Left ventricle myocardium superior (tissue), 1 donor: ENCODE measurements around the gene AJAP1. TPM values are rescaled to one million over a fixed set of nuclear protein-coding genes. Genes with fewer than 3 reads are reported as not detected.
A peak's percentile ranks its signal among the peaks of the same experiment; 100 is the strongest.

Experiments used
- ATAC-seq: fragments of 200-7000 bp; cut with Tn5 transposase; one replicate; pipeline ENCODE4 v1.9.1; 2020; ENCODE audit warnings: mild to moderate bottlenecking, moderate library complexity
- DNase-seq: peaks from one replicate; pipeline ENCODE4 v3.0.0-alpha.2; 2020
- intact Hi-C: fragments of 100-400 bp; cut with micrococcal nuclease; formaldehyde crosslinking; loops from one replicate; pipeline ENCODE4 v1.11.0; 2022
- total RNA-seq: library from RNA; stranded (reverse); fragmentation: NEBNext Ultra II Directional; extraction: Animal tissue kit (Norgen Biotek cat#: 25700); gene quantifications from one replicate; pipeline ENCODE4 v1.2.1, GENCODE V29; 2021
- donor health status: DM: no; HTN: yes; CAD: no; lungs with severe emphysema.

The AJAP1 gene
- total RNA-seq, 1 donor from 2014 or later: 0.05 TPM

DNA sequence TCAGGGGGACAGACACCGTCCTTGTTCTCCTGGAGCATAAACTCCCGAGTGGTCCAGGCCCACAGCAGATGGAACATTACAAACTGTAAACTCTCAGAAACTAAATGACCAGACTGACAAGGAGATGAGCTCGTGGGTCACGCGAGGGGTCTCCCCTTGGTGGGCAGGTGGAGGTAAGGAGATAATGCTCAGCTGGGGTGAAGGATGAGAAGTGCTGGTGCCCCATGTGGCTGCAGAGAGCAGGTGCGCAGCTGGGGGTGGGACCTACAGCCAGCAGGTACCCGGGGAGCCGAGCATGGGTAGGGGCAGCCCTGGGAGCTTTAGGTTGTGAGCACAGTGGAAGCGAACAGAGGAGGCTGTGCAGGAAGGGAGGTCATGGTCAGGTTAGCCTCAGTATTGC, 40.1 kb downstream of the AJAP1 start:
- DNase-seq (no peak), ATAC-seq (no peak)
- intact Hi-C loops: no loop called here

DNA sequence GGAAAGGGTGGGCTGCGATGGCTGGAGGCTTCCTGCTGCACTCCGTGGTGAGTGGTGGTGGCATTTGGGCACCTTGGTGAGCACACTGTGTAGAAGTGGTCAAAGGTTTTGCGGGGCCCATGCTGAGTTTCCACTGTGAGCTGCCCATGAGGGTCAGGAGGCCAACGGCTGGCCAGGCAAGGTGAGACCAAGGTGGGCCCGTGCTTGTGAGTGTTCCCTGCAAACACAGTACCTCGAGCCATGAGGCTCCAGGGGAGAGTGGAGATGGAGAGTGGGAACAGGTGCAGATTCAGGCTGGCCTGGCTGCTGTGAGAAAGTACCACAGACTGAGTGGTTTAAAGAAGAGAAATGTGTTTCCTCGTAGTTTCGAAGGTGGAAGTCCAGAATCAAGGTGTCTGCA, 40.8 kb downstream of the AJAP1 start:
- intact Hi-C loops: no loop called here
- DNase-seq (no peak), ATAC-seq (no peak)

DNA sequence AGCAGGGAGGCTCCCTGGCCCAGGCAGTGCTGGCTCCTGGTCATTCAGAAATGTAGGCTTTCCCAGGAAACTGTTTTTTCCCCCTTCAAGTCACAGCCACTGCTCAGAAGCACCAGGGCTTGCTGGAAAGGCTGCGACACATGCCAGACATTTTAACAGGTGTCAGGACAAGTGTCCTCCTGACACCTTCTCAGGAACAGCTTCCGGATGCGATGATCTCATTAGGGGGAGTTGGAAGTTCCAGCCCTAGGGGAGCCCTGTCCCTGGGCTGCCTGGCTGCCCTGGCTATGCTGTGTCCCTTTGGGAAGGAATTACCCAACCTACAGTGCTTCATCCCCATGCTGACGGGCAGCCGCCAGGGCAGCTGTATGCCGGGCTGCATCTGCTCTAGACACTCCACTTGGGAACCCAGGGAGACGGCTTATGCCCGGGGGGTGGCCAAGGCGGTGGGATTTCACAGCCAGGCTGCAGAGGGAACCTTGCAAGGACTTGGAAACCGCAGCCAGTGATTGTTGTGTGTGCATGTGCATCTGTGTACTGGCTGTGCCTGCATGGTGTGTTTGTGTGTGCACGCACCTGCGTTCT, 41.8 kb downstream of the AJAP1 start:
- no peak for DNase-seq

DNA sequence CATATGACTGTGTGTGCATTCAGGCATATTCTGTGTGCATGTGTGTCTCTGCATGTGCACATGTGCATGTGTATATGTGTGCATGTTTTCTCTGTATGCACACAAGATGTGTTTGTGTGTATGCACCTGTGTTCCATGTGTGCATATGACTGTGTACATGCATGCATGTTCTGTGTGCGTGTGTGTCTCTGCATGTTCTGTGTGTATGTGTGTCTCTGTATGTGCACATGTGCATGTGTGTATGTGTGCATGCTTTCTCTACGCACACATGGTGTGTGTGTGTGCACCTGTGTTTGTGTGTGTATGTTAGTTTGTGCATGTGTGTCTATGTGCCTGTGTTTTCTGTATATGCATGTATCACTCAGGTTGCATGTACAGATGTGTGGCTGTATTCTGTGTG, 42.3 kb downstream of the AJAP1 start:
- ATAC-seq: no peak

More for the DNA sequence above, 41.8 kb downstream of the AJAP1 start:
- intact Hi-C loops: no loop called here
- no peak for ATAC-seq

DNA sequence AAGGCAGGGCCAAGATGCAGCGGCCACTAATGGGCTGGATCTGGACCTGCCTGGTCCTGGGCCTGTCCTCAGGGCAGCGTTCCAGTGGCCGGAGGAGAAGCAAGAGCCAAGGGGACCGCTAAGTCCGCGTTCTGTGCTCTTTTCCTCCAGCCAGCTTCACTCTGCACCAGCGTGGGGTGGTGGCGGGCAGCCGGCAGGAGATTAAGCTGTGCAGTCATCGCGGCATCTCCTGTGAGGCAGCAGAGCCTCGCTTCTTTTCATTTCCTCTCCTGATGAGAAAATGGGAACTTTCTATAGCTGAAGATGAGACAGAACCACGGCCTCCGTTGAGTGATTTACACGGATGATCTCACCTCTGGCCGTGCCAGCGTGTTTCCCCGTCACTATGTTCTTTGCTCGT, 43.4 kb downstream of the AJAP1 start:
- DNase-seq (peak; percentile 10), ATAC-seq (no peak)
- intact Hi-C loops: no loop called here

More for the DNA sequence above, 42.3 kb downstream of the AJAP1 start:
- intact Hi-C loops: no loop called here
- DNase-seq: no peak

DNA sequence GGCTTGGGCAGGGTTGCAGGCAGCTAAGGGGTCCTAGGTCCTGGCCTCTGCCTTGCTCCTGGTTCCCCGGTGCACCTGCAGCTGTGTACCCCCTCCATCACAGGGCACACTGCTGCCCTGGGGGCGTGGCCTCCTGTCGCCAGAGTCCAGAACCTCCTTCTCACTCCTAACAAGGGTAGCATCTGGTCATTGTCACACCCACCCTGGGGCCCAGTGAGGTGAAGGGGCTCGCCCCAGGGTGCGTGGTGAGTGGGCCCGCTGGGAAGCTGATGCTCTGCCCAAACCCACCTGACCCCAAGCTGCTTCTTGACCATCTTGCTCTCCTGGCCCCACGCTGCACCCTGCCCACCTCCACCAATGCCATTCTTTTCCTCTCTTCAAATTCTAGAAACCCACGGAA, 44.5 kb downstream of the AJAP1 start:
- peak; percentile 18 for DNase-seq
- no peak for ATAC-seq
- intact Hi-C loops: no loop called here

DNA sequence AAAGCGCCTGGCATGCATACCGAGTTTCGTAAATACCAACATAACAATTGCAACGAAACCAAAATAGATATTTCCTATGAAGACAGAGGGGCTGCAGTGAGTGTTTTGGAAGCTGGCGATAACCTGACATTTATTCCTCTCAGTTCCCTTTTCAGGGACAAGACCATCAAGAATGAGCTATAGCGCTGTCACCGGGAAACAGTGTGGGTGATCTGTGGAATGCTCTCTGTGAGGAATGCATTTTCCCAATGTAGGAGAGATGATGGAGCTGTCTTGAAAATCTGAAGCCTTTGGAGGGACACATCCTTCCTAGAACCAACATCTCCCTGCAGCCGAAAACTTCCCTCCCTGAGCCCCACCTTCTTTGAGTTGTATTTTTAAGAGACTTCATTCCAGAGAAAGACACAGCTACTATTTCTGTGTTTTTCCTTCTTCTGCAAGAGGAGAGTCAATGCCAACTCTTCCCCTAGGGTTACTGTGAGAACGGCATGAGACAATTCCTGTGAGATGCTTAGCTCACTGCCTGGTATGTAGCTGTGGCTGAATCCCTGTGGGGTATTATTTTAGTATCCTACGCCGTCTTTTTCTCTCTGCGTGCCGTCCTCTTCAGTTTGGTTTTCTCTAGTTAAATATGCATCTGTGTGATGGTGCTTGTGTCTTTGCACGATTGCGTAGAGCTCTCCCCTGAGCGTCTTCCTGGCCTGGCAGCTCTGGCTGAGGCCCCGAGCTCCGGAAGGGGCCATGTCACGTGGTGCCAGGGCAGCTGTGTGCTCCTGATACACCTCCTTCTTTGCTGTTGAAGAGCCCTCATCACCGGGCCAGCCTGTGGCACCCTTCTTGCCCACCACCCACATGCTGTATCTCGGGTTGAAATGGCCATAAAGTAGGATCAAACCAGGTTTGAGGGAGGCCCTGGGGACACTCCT, 45.2 kb downstream of the AJAP1 start:
- intact Hi-C loops: no loop called here
- peak; percentile 14 for DNase-seq
- ATAC-seq: no peak

DNA sequence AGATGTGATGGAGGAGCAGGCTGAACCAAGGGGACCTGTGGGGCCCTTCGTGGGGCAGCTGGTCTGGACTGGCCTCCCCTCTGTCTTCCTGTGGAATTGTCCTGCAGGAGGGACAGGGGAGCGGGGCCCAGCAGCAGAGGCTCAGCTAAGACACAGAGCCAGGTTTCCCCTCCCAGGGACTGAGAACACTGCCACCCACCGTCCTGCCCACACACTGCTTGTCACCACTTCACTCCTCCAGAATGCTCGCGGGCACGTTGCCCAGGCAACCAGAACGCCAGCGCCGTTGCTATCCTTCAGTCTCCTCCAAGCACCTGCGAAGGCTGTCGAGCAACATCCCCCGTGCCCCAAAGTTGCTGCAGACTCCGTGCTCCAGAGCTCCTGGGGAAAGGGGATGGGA, 46.4 kb downstream of the AJAP1 start:
- peak; percentile 22 for DNase-seq
- no peak for ATAC-seq
- intact Hi-C loops: no loop called here

DNA sequence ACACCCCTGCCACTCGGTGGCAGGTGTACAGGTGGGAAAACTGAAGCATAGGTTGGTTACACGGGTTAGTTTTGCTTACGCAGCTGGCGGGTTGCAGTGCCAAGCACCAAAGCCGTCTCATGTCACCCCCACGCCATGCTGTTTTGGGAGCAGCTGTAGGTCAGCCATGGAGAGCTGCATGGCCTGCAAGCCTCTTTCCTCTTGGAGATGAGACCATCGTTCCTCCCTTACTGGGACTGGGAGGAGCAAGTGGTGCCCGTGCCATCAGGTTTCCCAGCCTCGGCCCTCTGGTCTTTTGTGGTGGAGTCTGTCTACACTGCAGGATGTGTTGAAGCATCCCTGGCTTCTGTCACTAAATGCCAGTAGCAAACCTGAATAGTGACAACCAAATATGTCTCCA, 46.9 kb downstream of the AJAP1 start:
- no peak for ATAC-seq
- peak; percentile 3 for DNase-seq
- intact Hi-C loops: no loop called here

DNA sequence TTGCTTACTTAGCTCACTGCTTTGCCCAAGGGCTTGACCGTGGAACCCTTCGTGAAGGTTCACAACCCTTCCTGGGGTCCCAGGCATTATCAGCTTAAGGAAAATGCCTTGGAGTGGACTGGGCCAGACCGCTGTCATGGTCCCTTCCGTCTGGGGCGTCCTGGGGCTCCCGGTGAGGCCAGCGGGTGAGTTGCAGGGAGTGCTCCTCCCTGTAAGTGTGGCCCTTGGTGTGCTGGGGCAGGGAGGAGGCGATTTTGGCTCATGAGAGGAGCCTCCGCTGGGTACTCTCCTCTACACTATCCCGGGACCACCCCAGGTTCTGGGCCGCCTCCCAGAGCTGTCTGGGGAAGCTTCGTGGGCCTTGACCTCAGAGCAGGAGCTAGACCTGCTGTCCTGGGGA, 48.1 kb downstream of the AJAP1 start:
- intact Hi-C loops: no loop called here
- DNase-seq (peak; percentile 18), ATAC-seq (no peak)

DNA sequence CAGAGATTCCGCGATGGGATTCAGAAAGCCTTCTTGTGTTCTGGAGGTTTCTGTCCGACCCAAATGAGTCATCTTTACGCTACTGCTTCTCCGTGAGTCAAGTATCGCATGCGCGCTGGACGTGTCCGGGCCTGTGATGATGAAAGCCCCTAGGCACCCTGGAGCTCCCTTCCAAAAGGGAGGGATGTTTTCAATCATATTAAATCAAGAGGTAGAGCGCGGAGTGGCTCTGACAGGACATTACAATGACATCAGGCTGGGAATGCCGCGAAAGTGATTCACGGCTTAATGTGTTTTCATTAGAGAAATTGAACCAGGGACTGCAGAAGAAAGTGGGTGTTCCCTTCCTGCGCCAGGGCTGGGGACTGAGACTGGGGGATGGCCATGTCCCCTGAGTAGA, 48.5 kb downstream of the AJAP1 start:
- no peak for ATAC-seq
- intact Hi-C loops: no loop called here
- peak; percentile 14 for DNase-seq

DNA sequence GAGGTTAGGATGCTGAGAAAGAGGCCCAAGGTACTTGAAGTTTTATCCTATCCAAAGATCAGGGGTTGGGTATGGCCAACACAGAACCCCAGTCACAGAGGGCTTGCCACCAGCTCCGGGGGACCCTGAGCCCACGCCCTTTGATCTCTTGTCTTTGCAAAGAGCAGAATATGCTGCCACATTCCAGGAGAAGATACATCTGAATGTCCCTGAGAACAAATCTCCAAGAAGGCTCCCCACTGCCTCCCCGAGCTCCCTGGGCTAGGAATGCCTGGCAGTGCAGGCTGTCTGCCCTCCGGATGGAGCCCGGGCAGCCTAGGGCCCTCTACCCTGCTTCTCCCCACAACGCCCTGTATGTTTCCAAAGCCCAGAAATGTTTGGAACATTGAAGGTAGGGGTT, 49.2 kb downstream of the AJAP1 start:
- intact Hi-C loops: no loop called here
- DNase-seq (peak; percentile 1), ATAC-seq (no peak)

DNA sequence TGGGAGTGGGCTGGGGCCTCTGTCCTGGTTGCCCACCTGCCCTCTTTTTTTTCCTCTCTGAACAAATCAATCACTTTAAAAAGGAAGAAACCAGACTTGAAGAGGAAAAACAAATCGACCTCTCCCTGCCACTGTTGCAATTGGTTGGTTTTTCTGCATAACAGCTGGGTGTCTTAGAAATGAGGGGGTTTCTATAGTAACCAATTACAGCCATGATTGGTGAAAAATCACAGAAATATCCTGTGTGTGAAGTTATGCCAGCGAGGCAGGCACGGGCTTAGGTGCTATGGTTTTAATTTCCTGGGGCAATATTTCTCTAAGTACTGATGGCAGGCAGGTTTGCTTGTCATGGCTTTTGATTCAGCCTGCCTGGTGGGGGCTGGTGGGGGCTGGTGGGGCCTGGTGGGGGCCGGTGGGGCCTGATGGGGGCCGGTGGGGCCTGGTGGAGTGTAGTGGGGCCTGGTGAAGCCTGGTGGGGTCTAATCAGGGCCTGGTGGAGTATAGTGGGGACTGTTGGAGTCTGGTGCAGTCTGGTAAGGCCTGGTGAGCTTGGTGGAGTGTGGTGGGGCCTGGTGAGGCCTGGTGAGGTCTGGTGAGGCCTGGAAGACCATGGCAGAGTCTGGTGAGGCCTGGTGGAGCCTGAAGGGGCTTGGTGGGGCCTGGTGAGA, 54.6 kb downstream of the AJAP1 start:
- intact Hi-C loops: no loop called here
- DNase-seq: no peak
- ATAC-seq: no peak

DNA sequence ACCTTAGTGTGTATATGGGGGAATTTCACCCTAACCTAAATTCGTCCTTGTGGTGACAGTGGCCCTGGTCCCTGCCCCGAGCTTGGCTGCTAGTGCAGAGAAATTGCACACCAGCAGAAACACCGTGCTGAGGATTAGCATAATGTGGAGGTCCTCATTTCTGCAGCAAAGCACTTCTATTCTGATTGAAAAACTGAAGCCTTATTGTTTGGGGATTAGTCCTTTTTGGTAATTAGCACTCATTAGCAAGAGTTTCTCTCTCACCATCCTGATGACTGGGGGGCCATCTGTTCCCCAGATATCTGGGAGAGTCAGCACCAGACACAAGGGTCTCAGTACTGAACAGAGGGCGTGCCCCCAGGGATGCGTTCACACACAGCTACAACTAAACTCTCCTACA, 55.2 kb downstream of the AJAP1 start:
- no peak for ATAC-seq
- no peak for DNase-seq
- intact Hi-C loops: no loop called here

DNA sequence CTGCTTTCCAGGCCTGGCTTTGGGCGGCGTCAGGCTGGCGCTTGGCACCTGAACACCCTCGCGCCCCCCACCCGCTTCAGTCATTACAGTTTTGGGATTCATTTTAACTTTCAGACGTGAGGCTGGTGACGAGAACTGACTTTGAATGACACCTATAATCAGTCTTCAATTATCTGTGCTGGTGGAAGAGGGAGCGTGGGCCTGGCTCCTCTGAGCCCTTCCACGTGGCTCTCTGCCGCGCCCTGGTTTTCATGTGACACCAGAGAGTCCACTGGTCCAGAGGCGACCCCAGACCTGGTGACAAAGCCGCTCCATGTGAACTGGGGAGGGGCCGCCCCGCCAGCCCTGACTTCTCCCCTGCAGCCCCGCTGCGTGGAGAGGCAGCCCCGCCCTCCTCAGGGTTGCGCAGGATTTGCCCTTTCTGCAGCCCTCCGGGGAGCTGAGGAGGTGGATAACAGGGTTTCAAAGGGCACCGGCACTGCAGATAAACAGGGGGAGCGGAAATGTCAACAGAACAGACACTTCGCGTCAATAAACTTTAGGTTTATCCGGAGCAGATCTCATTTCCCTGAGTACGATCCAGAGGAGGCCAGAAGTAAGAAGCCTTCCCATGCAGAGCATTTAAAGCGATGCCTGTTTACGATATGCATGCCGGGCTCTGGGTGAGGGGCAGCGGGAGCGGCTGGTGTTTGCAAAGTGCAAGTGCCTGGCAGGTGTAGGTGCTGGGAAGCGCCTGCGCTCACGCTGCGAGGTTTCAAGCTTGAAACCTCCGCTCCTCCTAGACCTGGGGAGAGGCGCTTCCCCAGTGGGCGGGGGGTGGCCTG, 56.4 kb downstream of the AJAP1 start:
- intact Hi-C loops: no loop called here
- no peak for ATAC-seq
- no peak for DNase-seq

DNA sequence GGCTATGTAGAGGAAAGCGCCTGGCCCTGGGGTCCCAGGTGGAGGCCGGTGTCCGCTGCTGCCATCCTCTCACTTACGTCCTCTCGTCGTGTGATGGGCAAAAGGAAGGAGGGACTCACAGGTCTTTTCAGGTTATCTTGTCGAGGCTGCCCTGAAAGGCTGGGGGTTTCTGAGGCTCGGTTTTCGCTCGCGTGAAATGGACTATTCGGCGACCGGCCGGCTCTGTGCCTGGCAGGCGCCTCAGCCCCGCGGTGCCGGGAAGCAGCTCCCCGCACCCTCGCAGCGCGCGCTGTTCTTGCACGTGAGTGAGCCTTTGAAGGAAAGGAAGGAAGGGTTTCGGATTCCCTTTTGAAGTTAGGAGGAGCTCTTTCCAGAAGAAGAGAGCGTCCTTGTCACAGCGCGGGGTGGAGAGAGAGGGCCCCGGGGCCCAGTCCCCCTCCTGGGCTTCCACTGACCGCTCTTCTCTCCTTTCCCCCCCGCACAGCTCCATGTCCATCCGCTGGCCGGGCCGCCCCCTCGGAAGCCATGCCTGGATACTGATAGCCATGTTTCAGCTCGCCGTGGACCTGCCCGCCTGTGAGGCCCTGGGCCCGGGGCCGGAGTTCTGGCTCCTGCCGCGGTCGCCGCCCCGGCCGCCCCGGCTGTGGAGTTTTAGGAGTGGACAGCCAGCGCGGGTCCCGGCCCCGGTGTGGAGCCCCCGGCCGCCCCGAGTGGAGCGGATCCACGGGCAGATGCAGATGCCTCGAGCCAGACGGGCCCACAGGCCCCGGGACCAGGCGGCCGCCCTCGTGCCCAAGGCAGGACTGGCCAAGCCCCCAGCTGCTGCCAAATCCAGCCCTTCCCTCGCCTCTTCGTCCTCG, 57.2 kb downstream of the AJAP1 start:
- no peak for ATAC-seq
- intact Hi-C loops: no loop called here

DNA sequence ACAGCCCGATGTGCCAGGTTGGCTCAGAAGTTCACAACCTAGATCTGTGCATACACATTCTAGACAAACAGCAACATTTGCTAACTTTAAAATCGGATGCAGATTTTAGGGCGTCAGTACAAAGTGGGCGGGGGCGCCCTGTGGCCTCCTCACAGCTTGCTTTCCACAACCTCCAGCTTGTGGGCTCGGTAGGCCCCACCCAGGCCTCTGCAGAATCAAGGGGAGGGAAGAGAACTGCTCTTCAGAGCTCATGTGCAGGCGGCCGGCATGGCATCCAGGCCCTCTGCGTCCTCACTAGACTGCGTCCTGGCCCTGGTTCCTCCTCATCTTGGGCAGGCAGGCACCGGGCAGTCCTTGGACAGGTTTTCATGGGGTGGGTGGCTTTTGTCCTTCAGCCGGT, 59.3 kb downstream of the AJAP1 start:
- DNase-seq (no peak), ATAC-seq (no peak)
- intact Hi-C loops: no loop called here

More for the DNA sequence above, 57.2 kb downstream of the AJAP1 start:
- no peak for DNase-seq

DNA sequence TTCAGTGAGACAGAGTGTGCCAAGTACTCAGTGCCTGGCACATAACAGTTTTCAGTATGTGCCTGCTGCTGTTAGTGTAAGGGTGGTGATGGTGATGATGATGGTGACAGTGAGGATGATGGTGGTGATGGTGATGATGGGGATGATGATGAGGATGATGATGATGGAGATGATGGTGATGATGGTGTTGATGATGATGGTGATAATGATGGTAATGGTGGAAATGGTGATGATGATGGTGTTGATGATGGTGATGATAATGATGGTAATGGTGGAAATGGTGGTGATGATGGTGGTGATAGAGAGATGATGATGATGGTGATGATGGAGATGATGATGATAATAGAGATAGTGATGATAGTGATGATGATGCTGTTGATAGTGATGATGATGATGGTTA, 62.0 kb downstream of the AJAP1 start:
- ATAC-seq (no peak), DNase-seq (no peak)
- intact Hi-C loops: no loop called here

DNA sequence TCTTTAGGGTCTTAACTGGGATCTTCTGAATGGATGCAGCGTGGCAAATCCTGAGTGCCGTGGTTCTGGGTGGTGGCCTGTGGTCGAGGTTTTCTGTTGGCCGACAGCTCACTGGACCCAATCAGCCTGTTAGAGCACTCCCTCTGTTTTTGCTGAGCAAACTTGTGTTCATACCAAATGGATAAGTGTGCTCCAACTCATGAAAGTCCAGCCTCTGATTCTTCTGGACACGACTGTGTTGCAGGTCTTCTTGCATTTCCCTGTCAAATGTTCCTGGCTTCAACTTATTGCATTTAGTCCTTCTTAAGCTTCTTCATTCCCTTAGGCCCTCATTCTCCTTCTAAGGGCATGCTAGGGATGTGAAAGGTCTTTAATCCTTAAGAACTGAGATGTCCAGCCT, 63.7 kb downstream of the AJAP1 start:
- no peak for ATAC-seq
- intact Hi-C loops: no loop called here
- no peak for DNase-seq
